Testis (tissue), 2 donors: Measurements from ENCODE around the gene TNKS1BP1.

Experiments
- POLR2A ChIP-seq: fragments of 450-650 bp; IDR thresholded peaks from one replicate; pipeline ENCODE4 v1.6.1; 2017; ENCODE audit warnings: antibody characterized with exemption, mild to moderate bottlenecking, moderate library complexity
- TF ChIP-seq, protein P1 (sequence below), 3 experiments: fragments of 450-650 bp in 2 of 3; fragments of 200-600 bp in 1 of 3; sonication (generic) in 1 of 3; IDR thresholded peaks; one replicate each; pipeline ENCODE4 v1.5.1; 2016 to 2019; ENCODE audit warnings: antibody characterized with exemption in 3 of 3, mild to moderate bottlenecking in 2 of 3, moderate library complexity in 1 of 3

DNA sequence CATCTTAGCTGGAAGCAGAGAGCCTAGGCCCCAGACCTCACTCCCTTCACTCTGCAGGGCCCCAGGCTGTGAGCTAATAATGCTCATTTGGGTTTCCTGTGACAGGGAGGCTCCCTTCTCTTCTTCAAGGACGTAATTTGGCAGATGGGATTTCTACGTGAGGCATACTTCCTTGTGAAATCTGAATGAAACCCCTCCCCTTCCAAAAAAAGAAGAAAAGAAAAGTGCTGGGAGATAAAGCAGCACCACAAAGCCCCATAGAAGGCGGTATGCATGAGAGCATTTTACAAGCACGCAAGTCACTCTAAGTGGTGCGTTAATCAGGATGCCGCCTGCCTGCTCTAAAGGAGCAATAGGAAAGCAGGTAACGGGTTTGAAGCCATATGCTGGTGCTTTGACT lies 19.1 kb upstream of the TNKS1BP1 start:
- TF ChIP-seq, protein P1, sequence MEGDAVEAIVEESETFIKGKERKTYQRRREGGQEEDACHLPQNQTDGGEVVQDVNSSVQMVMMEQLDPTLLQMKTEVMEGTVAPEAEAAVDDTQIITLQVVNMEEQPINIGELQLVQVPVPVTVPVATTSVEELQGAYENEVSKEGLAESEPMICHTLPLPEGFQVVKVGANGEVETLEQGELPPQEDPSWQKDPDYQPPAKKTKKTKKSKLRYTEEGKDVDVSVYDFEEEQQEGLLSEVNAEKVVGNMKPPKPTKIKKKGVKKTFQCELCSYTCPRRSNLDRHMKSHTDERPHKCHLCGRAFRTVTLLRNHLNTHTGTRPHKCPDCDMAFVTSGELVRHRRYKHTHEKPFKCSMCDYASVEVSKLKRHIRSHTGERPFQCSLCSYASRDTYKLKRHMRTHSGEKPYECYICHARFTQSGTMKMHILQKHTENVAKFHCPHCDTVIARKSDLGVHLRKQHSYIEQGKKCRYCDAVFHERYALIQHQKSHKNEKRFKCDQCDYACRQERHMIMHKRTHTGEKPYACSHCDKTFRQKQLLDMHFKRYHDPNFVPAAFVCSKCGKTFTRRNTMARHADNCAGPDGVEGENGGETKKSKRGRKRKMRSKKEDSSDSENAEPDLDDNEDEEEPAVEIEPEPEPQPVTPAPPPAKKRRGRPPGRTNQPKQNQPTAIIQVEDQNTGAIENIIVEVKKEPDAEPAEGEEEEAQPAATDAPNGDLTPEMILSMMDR (IDR thresholded peaks at IDR 0.05): no peak
- no peak for TF ChIP-seq POLR2A
